Measurements from ENCODE around the gene IPO7.

DNA sequence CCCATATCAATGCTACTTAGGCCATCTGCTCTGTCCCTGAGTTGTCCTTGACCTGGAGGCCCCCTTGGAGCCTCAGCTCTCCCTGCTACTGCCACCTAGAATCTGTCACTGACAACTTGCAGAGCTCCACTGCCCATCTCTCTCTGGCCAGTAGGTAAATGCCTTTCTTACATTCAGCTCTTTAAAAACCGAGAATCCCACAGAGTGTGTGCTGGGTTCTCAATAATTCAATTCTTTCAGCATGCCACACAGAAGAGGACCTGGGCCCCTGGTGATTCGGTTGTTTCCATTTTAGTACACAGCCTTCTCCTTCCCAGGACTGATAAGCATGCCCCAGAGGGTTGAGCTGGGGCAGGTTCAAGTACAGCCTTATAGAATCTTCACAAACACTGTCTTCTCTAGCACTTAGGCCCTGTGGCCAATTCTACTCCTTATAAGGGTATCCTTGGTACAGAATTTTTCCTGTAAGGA is 22.0 kb upstream of the IPO7 start:
- TF ChIP-seq TEAD4 (CRISPR knock-in tag; IDR thresholded peaks at IDR 0.05) (no peak), CTCF (IDR thresholded peaks at IDR 0.05) (no peak), RELA (CRISPR knock-in tag; IDR thresholded peaks at IDR 0.05; ENCODE audit: borderline replicate concordance) (no peak), GABPB1 (CRISPR knock-in tag; IDR thresholded peaks at IDR 0.05) (no peak), ATF3 (CRISPR knock-in tag; conservative IDR thresholded peaks at IDR 0.05) (no peak), FOXK1 (CRISPR knock-in tag; IDR thresholded peaks at IDR 0.05) (no peak), NFYB (CRISPR knock-in tag; conservative IDR thresholded peaks at IDR 0.05; ENCODE audit: low read depth) (no peak), GTF2I (CRISPR knock-in tag; conservative IDR thresholded peaks at IDR 0.05) (no peak), E2F5 (CRISPR knock-in tag; IDR thresholded peaks at IDR 0.05) (no peak), OVOL2 (CRISPR knock-in tag; IDR thresholded peaks at IDR 0.05; ENCODE audit: borderline replicate concordance) (no peak), MAX (CRISPR knock-in tag; IDR thresholded peaks at IDR 0.05) (no peak), PREB (CRISPR knock-in tag; IDR thresholded peaks at IDR 0.05; ENCODE audit: borderline replicate concordance) (no peak), ZBTB43 (CRISPR knock-in tag; IDR thresholded peaks at IDR 0.05) (no peak)
